GM23248 (cell line): Measurements from ENCODE around the gene LRRC28.

Source experiments
- EZH2 ChIP-seq: fragments of 200-600 bp; sonication (generic); IDR thresholded peaks from 2 replicates; pipeline ENCODE4 v1.6.1; 2018; ENCODE audit warnings: antibody characterized with exemption, mild to moderate bottlenecking; ENCODE audit not compliant: insufficient read depth, poor library complexity, severe bottlenecking
- EZH2phosphoT487 ChIP-seq: fragments of 200-600 bp; sonication (generic); IDR thresholded peaks from 2 replicates; pipeline ENCODE4 v1.6.1; 2018; ENCODE audit warnings: antibody characterized with exemption, moderate library complexity, mild to moderate bottlenecking, low read depth; ENCODE audit not compliant: insufficient read depth

GRCh38 chr15:99402014-99402729 is 150.9 kb downstream of the LRRC28 start:
- no peak for TF ChIP-seq EZH2phosphoT487
- TF ChIP-seq EZH2 = no peak
